GM12878 (cell line): Measurements from ENCODE around the gene ITGA11.

Experiments
- ATF3 ChIP-seq: IDR thresholded peaks from 2 replicates; pipeline ENCODE4 v1.6.1; 2011; ENCODE audit warnings: low read depth, mild to moderate bottlenecking, low read length, moderate library complexity, borderline replicate concordance; ENCODE audit errors: extremely low read depth
- CHD1 ChIP-seq: IDR thresholded peaks from 2 replicates; pipeline ENCODE4 v1.6.1; 2012; ENCODE audit warnings: low read depth, low read length, improper control_type of control experiment
- CTCF ChIP-seq, 3 experiments: IDR thresholded peaks in 2 of 3; conservative IDR thresholded peaks in 1 of 3; 2 replicates each; pipeline ENCODE4 v1.5.1; 2011; ENCODE audit warnings: low read depth in 3 of 3, low read length in 3 of 3, mild to moderate bottlenecking in 3 of 3, control low read depth in 2 of 3, moderate library complexity in 2 of 3, inconsistent platforms in 1 of 3, mixed read lengths in 1 of 3; ENCODE audit not compliant: control insufficient read depth in 2 of 3, insufficient read depth in 1 of 3; ENCODE audit errors: extremely low read depth in 1 of 3
- MTA2 ChIP-seq: fragments of 450-650 bp; IDR thresholded peaks from 2 replicates; pipeline ENCODE4 v1.6.1; 2016; ENCODE audit warnings: low read depth, mild to moderate bottlenecking, moderate library complexity
- MYC ChIP-seq: IDR thresholded peaks from 2 replicates; pipeline ENCODE4 v1.6.1; 2011; ENCODE audit warnings: mild to moderate bottlenecking, low read length, moderate library complexity, inconsistent platforms; ENCODE audit not compliant: insufficient read depth, insufficient replicate concordance, insufficient read length, severe bottlenecking
- POLR2AphosphoS5 ChIP-seq: IDR thresholded peaks from 2 replicates; pipeline ENCODE4 v1.6.1; 2011; ENCODE audit warnings: mild to moderate bottlenecking, low read length, inconsistent platforms
- PRDM15 ChIP-seq: fragments of 450-650 bp; formaldehyde crosslinking; IDR thresholded peaks from 2 replicates; pipeline ENCODE4 v1.4.0; 2020; ENCODE audit warnings: mild to moderate bottlenecking, moderate library complexity
- RAD21 ChIP-seq: IDR thresholded peaks from 2 replicates; pipeline ENCODE4 v1.6.1; 2011; ENCODE audit warnings: mild to moderate bottlenecking, low read depth, low read length, moderate library complexity; ENCODE audit not compliant: insufficient read depth
- SP1 ChIP-seq: IDR thresholded peaks from one replicate; pipeline ENCODE4 v1.6.1; 2011; ENCODE audit warnings: low read depth, low read length
- TCF12 ChIP-seq: IDR thresholded peaks from 2 replicates; pipeline ENCODE4 v1.6.1; 2011; ENCODE audit warnings: low read depth, mild to moderate bottlenecking, low read length
- USF1 ChIP-seq: IDR thresholded peaks from 2 replicates; pipeline ENCODE4 v1.6.1; 2011; ENCODE audit warnings: borderline replicate concordance, low read depth, mild to moderate bottlenecking, moderate library complexity, mixed read lengths, low read length; ENCODE audit not compliant: insufficient read depth; ENCODE audit errors: extremely low read length

GRCh38 chr15:68400066-68400456 is 31.9 kb downstream of the ITGA11 start:
- TF ChIP-seq MYC (no peak), CHD1 (no peak), CTCF (IDR thresholded peaks at IDR 0.05 in 2 of 3, conservative IDR thresholded peaks at IDR 0.05 in 1 of 3; ENCODE audit: control insufficient read depth in 2 of 3, extremely low read depth in 1 of 3, insufficient read depth in 1 of 3, low read depth in 3 of 3, low read length in 3 of 3) (no peak), MTA2 (no peak), PRDM15 (CRISPR knock-in tag) (no peak), POLR2AphosphoS5 (no peak), RAD21 (no peak), ATF3 (no peak), SP1 (no peak), USF1 (no peak), TCF12 (no peak)
